Measurements from ENCODE around the gene BCL2L11.

- no peak for TF ChIP-seq CTCF (conservative IDR thresholded peaks at IDR 0.05; ENCODE audit: low read depth, low read length)
- no peak for TF ChIP-seq EZH2 (IDR thresholded peaks at IDR 0.05; ENCODE audit: borderline replicate concordance, low read depth, low read length, poor library complexity, severe bottlenecking)
These were observed 5.9 kb downstream of the BCL2L11 start for GRCh38 chr2:111126581-111126980.
